Measurements from ENCODE around the gene BMP15.

Gene BMP15

DNA sequence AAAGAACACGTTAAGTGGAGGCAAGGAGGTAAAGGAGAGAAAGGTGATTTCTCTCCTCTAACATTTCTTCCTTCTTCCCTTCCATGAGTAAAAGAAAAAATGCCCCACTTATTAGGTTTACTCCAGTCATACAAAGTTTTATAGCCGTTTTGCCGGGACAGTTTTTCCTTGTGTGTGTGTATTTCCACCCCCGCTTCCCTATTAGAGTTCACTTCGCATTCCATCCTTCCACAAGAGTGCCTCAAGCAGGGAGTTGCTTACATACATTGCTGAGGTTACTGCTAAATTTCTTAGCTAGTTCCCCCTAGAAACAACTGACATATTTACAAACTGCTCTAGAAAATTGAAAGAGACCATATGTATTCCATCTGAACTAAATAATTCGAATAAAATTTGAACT lies 45.2 kb upstream of the BMP15 start:
- Histone ChIP-seq H3K27ac (ENCODE audit: extremely low read depth, low read depth, low read length) (no peak overlapping the region), H3K4me3 (ENCODE audit: low read depth, low read length) (no peak overlapping the region), H3K36me3 (ENCODE audit: control insufficient read depth in 2 of 2, insufficient read depth in 1 of 2, low read length in 2 of 2) (no peaks in the 10 kb centered on the region), H3K9me3 (ENCODE audit: control insufficient read depth, insufficient read depth, low read depth, low read length) (no peaks in the 10 kb centered on the region), H3K4me1 (ENCODE audit: control insufficient read depth, insufficient read depth, low read length) (no peaks in the 10 kb centered on the region)
- TF ChIP-seq ZNF585B (tag by site-specific recombination; IDR thresholded peaks at IDR 0.05), result no peak
- TF ChIP-seq ZFP41 (tag by site-specific recombination; IDR thresholded peaks at IDR 0.05; ENCODE audit: borderline replicate concordance), result no peak
- TF ChIP-seq ZBTB17 (tag by site-specific recombination; IDR thresholded peaks at IDR 0.05), result no peak
- no peak for TF ChIP-seq ZNF302 (tag by site-specific recombination; IDR thresholded peaks at IDR 0.05; ENCODE audit: low read depth)
- TF ChIP-seq ZNF148 (tag by site-specific recombination; IDR thresholded peaks at IDR 0.05; ENCODE audit: borderline replicate concordance), result no peak
- TF ChIP-seq ZNF155 (tag by site-specific recombination; IDR thresholded peaks at IDR 0.05), result no peak
- TF ChIP-seq ZNF398 (tag by site-specific recombination; IDR thresholded peaks at IDR 0.05), result no peak
- TF ChIP-seq ZNF394 (tag by site-specific recombination; IDR thresholded peaks at IDR 0.05; ENCODE audit: borderline replicate concordance), result no peak
- TF ChIP-seq SCRT2 (tag by site-specific recombination; IDR thresholded peaks at IDR 0.05), result no peak
- TF ChIP-seq ZNF777 (tag by site-specific recombination; IDR thresholded peaks at IDR 0.05; ENCODE audit: borderline replicate concordance), result no peak
- TF ChIP-seq ATF2 (tag by site-specific recombination; IDR thresholded peaks at IDR 0.05; ENCODE audit: low read depth), result no peak
- TF ChIP-seq ZNF624 (tag by site-specific recombination; IDR thresholded peaks at IDR 0.05), result no peak
- no peak for TF ChIP-seq ZNF670 (tag by site-specific recombination; IDR thresholded peaks at IDR 0.05; ENCODE audit: low read depth)
- no peak for TF ChIP-seq ZFHX2 (tag by site-specific recombination; conservative IDR thresholded peaks at IDR 0.05)
- TF ChIP-seq ZNF354C (tag by site-specific recombination; IDR thresholded peaks at IDR 0.05; ENCODE audit: borderline replicate concordance, low read depth), result no peak
- TF ChIP-seq GLI4 (tag by site-specific recombination; IDR thresholded peaks at IDR 0.05), result no peak
- ChIA-PET POLR2A (no interaction called here), CTCF (interaction anchor here (1.2 kb wide), 1 partner anchor 21 kb away, joined by 3 read pairs; no protein-coding TSS in a partner anchor)

GRCh38 chrX:50871922-50872453 lies 38.5 kb upstream of the BMP15 start:
- CTCF ChIA-PET, result no interaction called here
- POLR2A ChIA-PET, result no interaction called here
- no peaks in the 10 kb centered on the region for H3K4me1 ChIP-seq (ENCODE audit: control insufficient read depth, insufficient read depth, low read length)
- no peaks in the 10 kb centered on the region for H3K36me3 ChIP-seq (ENCODE audit: control insufficient read depth in 2 of 2, insufficient read depth in 1 of 2, low read length in 2 of 2)
- no peak overlapping the region for H3K27ac ChIP-seq (ENCODE audit: extremely low read depth, low read depth, low read length)
- no peak overlapping the region for H3K4me3 ChIP-seq (ENCODE audit: low read depth, low read length)
- no peaks in the 10 kb centered on the region for H3K9me3 ChIP-seq (ENCODE audit: control insufficient read depth, insufficient read depth, low read depth, low read length)
- no peak for TF ChIP-seq ZNF2 (tag by site-specific recombination; IDR thresholded peaks at IDR 0.05)
- TF ChIP-seq, protein P1, sequence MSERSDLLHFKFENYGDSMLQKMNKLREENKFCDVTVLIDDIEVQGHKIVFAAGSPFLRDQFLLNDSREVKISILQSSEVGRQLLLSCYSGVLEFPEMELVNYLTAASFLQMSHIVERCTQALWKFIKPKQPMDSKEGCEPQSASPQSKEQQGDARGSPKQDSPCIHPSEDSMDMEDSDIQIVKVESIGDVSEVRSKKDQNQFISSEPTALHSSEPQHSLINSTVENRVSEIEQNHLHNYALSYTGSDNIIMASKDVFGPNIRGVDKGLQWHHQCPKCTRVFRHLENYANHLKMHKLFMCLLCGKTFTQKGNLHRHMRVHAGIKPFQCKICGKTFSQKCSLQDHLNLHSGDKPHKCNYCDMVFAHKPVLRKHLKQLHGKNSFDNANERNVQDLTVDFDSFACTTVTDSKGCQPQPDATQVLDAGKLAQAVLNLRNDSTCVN (tag by site-specific recombination; optimal IDR thresholded peaks at IDR 0.05), result no peak
- TF ChIP-seq ZNF138 (tag by site-specific recombination; IDR thresholded peaks at IDR 0.05; ENCODE audit: borderline replicate concordance), result no peak
- no peak for TF ChIP-seq ZFP69B (tag by site-specific recombination; IDR thresholded peaks at IDR 0.05)
- no peak for TF ChIP-seq ZBTB6 (tag by site-specific recombination; IDR thresholded peaks at IDR 0.05)
- TF ChIP-seq, protein P2, sequence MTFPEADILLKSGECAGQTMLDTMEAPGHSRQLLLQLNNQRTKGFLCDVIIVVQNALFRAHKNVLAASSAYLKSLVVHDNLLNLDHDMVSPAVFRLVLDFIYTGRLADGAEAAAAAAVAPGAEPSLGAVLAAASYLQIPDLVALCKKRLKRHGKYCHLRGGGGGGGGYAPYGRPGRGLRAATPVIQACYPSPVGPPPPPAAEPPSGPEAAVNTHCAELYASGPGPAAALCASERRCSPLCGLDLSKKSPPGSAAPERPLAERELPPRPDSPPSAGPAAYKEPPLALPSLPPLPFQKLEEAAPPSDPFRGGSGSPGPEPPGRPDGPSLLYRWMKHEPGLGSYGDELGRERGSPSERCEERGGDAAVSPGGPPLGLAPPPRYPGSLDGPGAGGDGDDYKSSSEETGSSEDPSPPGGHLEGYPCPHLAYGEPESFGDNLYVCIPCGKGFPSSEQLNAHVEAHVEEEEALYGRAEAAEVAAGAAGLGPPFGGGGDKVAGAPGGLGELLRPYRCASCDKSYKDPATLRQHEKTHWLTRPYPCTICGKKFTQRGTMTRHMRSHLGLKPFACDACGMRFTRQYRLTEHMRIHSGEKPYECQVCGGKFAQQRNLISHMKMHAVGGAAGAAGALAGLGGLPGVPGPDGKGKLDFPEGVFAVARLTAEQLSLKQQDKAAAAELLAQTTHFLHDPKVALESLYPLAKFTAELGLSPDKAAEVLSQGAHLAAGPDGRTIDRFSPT (tag by site-specific recombination; IDR thresholded peaks at IDR 0.05), result no peak

Measured in HEK293 (cell line).